ENCODE measurements around the gene MACC1. TPM values are rescaled to one million over a fixed set of nuclear protein-coding genes. Genes with fewer than 3 reads are reported as not detected.

The MACC1 gene
- total and polyA plus RNA-seq, 2 experiments from 2014 or later, result 3.4 to 13.4 TPM

- TF ChIP-seq CTCF (conservative IDR thresholded peaks at IDR 0.05; ENCODE audit: low read depth in 2 of 2), result no peak
- TF ChIP-seq CREB1 (CRISPR knock-in tag; IDR thresholded peaks at IDR 0.05; ENCODE audit: low read depth), result no peak
- TF ChIP-seq ZNF114 (CRISPR knock-in tag; IDR thresholded peaks at IDR 0.05), result no peak
- TF ChIP-seq NANOG (IDR thresholded peaks at IDR 0.05; ENCODE audit: borderline replicate concordance), result no peak
- TF ChIP-seq, protein P1, sequence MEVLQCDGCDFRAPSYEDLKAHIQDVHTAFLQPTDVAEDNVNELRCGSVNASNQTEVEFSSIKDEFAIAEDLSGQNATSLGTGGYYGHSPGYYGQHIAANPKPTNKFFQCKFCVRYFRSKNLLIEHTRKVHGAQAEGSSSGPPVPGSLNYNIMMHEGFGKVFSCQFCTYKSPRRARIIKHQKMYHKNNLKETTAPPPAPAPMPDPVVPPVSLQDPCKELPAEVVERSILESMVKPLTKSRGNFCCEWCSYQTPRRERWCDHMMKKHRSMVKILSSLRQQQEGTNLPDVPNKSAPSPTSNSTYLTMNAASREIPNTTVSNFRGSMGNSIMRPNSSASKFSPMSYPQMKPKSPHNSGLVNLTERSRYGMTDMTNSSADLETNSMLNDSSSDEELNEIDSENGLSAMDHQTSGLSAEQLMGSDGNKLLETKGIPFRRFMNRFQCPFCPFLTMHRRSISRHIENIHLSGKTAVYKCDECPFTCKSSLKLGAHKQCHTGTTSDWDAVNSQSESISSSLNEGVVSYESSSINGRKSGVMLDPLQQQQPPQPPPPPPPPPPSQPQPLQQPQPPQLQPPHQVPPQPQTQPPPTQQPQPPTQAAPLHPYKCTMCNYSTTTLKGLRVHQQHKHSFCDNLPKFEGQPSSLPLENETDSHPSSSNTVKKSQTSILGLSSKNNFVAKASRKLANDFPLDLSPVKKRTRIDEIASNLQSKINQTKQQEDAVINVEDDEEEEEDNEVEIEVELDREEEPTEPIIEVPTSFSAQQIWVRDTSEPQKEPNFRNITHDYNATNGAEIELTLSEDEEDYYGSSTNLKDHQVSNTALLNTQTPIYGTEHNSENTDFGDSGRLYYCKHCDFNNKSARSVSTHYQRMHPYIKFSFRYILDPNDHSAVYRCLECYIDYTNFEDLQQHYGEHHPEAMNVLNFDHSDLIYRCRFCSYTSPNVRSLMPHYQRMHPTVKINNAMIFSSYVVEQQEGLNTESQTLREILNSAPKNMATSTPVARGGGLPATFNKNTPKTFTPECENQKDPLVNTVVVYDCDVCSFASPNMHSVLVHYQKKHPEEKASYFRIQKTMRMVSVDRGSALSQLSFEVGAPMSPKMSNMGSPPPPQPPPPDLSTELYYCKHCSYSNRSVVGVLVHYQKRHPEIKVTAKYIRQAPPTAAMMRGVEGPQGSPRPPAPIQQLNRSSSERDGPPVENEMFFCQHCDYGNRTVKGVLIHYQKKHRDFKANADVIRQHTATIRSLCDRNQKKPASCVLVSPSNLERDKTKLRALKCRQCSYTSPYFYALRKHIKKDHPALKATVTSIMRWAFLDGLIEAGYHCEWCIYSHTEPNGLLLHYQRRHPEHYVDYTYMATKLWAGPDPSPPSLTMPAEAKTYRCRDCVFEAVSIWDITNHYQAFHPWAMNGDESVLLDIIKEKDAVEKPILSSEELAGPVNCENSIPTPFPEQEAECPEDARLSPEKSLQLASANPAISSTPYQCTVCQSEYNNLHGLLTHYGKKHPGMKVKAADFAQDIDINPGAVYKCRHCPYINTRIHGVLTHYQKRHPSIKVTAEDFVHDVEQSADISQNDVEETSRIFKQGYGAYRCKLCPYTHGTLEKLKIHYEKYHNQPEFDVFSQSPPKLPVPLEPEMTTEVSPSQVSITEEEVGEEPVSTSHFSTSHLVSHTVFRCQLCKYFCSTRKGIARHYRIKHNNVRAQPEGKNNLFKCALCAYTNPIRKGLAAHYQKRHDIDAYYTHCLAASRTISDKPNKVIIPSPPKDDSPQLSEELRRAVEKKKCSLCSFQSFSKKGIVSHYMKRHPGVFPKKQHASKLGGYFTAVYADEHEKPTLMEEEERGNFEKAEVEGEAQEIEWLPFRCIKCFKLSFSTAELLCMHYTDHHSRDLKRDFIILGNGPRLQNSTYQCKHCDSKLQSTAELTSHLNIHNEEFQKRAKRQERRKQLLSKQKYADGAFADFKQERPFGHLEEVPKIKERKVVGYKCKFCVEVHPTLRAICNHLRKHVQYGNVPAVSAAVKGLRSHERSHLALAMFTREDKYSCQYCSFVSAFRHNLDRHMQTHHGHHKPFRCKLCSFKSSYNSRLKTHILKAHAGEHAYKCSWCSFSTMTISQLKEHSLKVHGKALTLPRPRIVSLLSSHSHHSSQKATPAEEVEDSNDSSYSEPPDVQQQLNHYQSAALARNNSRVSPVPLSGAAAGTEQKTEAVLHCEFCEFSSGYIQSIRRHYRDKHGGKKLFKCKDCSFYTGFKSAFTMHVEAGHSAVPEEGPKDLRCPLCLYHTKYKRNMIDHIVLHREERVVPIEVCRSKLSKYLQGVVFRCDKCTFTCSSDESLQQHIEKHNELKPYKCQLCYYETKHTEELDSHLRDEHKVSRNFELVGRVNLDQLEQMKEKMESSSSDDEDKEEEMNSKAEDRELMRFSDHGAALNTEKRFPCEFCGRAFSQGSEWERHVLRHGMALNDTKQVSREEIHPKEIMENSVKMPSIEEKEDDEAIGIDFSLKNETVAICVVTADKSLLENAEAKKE (CRISPR knock-in tag; IDR thresholded peaks at IDR 0.05), result no peak
- TF ChIP-seq JUNB (IDR thresholded peaks at IDR 0.05; ENCODE audit: unreplicated experiment), result no peak
- no peak for TF ChIP-seq EZH2phosphoT487 (IDR thresholded peaks at IDR 0.05; ENCODE audit: unreplicated experiment)
- TF ChIP-seq STAT1 (IDR thresholded peaks at IDR 0.05; ENCODE audit: unreplicated experiment), result no peak
- no peak for TF ChIP-seq ETS1 (IDR thresholded peaks at IDR 0.05)
- TF ChIP-seq EZH2 (IDR thresholded peaks at IDR 0.05; ENCODE audit: low read depth, unreplicated experiment), result no peak
- TF ChIP-seq REST (IDR thresholded peaks at IDR 0.05; ENCODE audit: unreplicated experiment), result no peak
- no peak for TF ChIP-seq POLR2AphosphoS5 (IDR thresholded peaks at IDR 0.05; ENCODE audit: low read depth)
- no peak for TF ChIP-seq ZNF331 (CRISPR knock-in tag; IDR thresholded peaks at IDR 0.05; ENCODE audit: low read depth)
- H3K4me1 Mint-ChIP-seq, result peaks cover 11% of the 10 kb centered on the region; the same call in 2 of the 3 replicates
Observed at GRCh38 chr7:20246236-20246635, 29.1 kb upstream of the MACC1 start.

More at GRCh38 chr7:20246236-20246635, 29.1 kb upstream of the MACC1 start:
- Histone ChIP-seq H3K4me2 (no peak overlapping the region), H3K27ac (ENCODE audit: low read depth) (no peak overlapping the region), H3K4me3 (no peak overlapping the region), H2AFZ (no peak overlapping the region), H3K36me3 (ENCODE audit: insufficient read depth) (no peaks in the 10 kb centered on the region), H3K27me3 (ENCODE audit: insufficient read depth) (no peaks in the 10 kb centered on the region), H3K9me2 (ENCODE audit: insufficient read depth) (no peaks in the 10 kb centered on the region), H3F3A (replicated peaks; ENCODE audit: low read depth) (no peaks in the 10 kb centered on the region), H4K20me1 (replicated peaks; ENCODE audit: insufficient read depth) (no peaks in the 10 kb centered on the region), H3K79me2 (replicated peaks; ENCODE audit: insufficient read depth) (no peaks in the 10 kb centered on the region), H3K4me1 (ENCODE audit: insufficient read depth) (no peaks in the 10 kb centered on the region)
- Mint-ChIP-seq H3K27me3 (ENCODE audit: insufficient read depth, low read depth, poor library complexity) (no peaks in the 10 kb centered on the region), H3K27ac (no peak overlapping the region), H3K4me3 (no peak overlapping the region), H3K9me3 (no peaks in the 10 kb centered on the region; the same call in 2 of the 3 replicates), H3K36me3 (ENCODE audit: low read depth) (no peaks in the 10 kb centered on the region)
- ATAC-seq (peak; percentile 44; the same call in 2 of the 3 replicates), DNase-seq (ENCODE audit: low spot score) (no peak)

Measured in GM23338 (cell line).